HG02870 (cell line): ENCODE results near the gene EFR3B.

Source experiments
- ATAC-seq: cut with Tn5 transposase; IDR thresholded peaks from one replicate; pipeline ENCODE4 v1.9.1; 2021; ENCODE audit warnings: mild to moderate bottlenecking, moderate library complexity; ENCODE audit not compliant: unreplicated experiment

EFR3B gene

DNA sequence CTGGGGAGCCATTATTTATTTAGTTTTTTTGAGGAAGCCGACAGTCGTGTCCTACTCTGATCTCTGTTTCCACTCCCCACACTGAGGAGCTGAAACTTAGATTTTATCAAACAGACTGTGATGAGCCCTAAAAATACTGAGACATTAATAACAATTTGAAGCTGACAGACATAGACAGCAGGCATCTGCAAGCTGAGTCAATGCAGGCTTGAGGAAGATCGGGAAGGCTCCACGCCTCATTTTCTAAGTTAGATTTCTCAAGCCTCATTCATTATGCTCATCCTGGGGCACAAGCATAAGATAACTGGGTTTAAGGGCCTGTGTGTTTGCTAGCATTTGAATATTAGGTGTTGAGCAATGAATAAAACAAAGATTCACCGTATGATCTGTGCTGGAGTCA lies 26.3 kb downstream of the EFR3B start:
- no peak for ATAC-seq

DNA sequence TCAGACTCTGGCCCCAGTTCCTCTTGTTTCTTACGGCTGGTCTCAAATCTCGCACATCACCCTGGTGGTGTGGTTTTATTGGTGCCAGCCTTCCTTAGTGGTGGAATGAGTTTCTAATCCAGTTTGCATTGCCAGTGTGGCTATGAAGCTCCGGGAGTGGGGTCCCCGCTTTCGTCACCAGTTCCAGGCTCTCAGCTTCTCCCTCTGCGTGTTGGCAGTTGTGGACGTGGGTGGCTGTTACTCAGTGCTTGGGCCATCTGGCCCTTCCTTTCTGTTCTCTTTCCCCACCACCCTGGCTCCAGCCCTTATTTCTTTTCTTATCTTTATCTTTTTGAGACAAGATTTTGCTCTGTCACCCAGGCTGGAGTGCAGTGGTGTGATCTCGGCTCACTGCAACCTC lies 30.1 kb downstream of the EFR3B start:
- ATAC-seq: no peak

DNA sequence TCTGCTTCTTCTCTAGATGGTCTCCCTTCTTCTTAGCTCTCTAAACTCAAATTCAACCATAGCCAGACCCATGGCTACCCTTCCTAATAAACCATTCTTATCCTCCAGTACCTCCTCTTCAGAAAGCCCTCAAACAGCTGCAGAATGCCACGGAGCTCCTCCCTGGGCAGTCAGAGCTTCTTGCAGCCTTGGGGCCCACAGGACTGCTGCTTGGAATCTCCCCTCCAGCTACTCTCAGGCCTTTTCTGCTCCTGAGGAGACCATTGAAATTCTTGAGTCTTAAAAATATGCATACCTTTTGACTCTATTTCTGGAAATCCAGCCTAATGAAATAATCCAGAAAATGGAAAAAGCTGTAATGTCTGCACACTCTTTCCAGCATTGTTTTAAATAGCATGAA lies 30.7 kb downstream of the EFR3B start:
- ATAC-seq: no peak

DNA sequence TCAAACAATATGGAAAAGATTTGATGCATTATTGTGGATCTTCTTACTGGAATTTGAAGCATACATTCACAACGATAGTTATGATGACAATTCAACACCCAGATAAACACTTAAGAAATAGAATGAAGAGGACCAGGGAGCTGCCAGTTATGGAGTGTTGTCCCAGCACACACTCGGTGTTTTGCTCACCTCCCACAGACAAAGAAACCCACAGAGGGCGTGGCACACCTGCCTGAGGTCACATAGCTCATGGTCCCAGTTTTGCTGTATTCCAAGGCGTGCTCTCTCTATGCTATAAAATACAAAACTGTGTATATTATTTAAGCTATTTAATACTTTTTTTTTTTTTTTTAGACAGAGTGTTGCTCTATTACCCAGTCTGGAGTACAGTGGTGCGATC lies 31.1 kb downstream of the EFR3B start:
- no peak for ATAC-seq

DNA sequence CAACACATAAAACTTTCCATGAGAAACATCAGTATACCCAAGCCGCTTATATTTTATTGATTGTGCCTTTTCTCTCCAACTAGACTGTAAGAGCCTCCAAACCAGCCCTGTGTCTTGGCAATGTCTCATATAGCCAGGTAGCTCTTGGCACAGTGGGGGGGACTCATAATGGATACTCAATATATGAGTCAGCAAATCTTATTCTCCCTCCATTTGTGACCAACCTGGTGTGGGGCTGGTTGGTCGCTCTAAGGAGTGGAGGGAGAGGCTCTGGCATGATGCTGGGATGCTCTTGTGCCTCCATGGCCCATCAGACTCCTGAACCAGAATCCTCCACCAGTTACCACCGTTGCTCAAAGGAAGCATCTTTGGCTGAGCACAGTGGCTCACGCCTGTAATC lies 32.0 kb downstream of the EFR3B start:
- ATAC-seq: no peak

DNA sequence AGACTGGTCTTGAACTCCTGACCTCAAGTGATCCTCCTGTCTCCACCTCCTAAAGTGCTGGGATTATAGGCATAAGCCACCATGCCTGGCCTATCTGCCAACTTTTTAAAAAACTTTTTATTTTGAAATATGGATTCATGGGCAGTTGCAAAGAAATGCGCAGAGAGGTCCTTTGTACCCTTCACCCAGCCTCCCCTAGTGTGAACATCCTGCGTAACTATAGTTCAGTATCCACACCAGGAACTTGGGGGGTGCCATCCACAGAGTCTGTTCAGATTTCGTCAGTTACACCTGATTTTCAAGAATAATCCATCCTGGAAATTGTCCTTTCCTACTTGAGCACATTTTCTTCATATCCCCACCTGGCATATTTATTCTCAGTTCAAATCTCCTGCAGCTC lies 33.0 kb downstream of the EFR3B start:
- no peak for ATAC-seq

DNA sequence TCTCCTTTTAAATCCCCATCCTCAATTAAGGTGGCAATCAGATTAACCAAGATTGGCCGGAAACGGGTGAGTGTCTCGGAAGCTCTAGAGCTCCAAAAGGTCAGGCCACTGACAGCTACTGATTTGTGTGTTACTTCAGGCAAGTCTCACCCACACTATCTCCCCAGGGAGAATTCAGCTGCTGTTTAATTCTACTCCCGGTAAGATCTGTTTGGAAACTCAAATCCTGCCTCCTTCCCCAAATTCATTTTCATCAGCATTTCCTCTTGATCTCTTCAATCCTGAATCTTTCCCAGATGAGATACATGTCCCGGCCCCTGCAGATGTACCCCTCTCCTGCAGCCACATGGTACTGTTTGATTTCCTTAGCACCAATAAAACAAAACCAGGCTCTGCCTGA lies 34.9 kb downstream of the EFR3B start:
- ATAC-seq: no peak

DNA sequence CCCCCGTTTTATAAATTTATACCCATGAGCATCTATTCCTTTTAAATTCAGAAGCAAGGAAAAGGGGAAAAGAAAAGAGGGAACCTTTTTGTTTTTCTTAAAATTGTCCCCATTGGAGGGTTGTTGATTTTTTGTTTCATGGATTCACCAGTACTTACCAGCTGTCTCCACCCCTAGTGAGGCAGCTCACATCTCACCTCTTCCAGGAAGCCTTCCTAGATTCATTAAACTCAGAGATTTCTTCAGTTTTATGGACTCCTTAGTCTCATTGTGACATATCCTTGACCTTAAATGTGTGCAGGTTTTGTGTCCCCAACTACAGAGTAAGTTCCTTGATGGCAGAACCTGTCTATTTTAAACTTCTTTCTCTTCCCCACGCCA lies 35.9 kb downstream of the EFR3B start:
- no peak for ATAC-seq

DNA sequence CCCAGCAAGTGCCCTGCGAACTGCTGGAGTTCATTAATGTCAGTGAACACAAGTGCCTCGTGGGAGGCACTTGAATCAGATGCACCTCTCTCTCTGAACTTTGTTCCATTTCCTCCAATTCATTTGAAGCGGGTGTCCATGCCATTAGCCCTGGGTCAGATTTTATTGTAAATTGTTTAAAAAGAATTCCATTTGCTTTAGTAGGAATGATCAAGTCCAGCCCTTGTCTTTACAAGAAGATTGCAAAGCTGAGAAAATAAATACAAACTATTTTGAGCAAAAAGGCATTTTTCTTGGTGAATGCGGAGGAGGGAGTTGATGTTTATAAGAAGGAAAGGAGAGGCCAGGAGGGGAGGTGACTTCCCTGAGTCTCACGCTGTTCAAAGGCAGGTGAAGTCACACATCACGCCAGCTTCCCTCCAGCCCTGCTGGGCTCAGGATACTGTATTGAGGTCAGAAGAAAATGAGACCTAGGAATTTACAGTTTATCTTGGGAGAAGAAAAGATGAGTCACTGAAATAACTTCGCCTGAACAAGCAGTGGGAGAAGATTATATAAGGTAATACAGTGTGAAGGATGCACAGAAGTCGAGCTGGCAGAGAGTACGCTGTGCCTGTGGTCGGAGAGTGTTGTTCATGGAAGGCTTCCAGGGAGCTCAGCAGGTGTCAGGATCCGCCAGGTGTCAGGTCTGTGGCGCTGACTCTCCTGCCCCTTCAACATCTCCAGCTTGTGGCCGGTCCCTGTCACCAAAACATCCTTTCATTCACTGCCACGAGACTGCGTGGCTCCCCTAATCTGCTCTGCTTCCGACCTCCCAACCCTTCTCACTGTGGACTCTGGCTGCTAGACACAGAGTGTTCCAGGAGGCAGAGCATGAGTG lies 36.5 kb downstream of the EFR3B start:
- ATAC-seq: no peak

DNA sequence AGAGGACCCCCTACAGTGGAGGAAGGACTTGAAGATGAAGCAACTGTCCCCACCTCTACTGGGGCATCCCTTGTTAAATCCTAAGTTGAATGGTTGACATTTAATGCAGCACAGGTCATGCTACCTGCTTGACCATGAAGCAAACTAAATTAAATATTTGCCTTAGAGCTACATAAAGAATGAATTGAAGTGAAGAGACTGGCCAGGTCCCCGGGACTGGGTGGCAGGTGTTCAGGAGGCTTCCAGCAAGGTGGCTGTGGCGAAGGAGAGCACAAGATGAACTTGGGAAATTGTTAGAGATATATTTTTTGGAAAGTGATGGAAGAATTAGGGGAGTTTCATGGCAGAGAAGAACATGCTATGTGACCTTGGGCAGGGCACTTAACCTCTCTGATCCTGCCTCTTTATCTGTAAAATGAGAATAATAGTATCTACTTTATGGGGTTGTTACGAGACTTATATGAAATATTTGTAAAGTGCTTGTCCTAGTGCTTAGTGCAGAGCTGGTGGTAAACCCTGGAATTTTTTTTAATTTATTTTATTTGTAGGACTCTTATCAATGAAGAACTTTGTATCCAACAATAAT lies 37.3 kb downstream of the EFR3B start:
- ATAC-seq: no peak

DNA sequence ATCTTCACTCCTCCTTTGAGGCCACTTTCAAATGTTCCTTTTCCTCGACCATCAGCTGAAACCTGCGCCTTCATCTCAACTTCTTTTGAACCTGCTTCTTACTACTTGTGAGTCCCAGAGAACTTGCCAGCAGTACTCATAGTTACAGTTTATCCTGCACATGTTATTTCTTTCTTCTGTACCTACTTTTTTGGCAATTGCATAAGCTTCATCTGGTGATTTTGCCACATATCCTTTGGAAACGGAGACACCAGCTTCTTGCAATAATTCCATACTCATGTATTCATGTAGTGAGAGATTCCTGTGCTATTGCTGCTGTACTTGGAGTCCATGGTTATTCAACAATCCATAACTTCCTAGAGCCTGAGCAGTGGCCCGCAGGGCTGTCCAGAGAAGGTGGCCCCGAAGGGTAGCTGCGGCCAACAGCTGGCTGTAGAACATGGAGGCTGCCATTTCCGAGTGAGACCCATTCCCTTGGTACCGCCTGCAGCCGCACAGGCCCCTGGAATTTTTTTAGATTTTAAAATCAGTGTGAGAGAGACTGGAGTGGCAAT lies 39.4 kb downstream of the EFR3B start:
- no peak for ATAC-seq

DNA sequence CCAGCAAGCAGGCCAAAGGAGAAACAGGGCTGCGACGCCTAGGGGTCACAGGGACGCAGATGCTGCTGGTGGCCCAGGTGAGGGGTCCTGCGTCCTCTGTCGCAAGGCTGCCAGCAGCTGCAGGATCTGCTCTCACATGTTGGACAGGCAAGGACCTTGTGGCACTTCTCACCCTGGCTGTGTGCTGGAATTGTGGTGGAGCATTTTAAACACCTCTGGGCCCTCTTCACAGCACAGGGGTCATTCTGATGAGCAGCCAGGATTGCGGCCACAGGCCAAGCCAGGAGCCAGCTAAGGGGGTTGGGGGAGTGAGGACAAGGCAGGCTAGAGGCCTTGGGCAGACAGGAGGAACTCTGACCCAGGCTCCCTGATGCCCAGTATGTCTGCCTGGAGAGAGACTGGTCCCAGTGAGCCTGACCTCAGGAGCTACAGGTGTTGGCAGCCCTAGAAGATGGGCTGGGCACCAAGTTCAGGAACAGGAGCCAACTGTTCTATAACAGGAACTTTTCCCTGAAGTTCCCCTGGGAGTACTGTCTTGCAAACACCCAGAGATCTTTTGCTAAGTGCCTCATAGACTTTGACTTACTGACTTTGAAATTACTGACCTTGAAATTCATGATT lies 40.2 kb downstream of the EFR3B start:
- ATAC-seq: no peak

DNA sequence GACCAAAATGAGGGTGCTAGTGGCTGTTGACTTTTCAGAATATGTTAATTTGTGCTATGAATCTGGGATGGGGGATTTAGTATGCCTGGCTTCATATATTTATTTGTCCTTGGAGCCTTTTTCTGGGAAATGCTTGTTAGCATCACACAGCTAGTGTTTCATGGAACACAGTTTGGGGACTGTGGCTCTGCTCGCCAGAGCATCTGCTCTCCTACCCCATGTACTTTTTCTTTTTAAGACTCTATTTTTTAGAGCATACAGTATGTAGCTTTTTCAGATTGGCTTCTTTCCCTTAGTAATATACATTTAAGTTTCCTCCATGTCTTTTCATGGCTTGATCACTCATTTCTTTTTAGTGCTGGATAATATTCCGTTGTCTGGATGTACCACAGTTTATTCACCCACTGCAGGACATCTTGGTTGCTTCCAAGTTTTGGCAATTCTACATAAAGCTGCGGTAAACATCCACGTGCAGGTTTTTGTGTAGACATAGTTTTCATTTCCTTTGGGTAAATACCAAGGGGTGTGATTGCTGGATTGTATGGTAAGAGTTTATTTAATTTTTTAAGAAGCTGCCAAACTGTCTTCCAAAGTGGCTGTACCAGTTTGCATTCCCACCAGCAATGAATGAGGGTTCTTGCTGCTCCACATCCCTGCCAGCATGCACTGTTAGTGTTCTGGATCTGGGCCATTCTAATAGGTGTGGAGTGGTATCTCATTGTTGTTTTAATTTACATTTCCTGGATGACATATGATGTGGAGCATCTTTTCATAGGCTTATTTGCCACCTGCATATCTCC lies 44.1 kb downstream of the EFR3B start:
- no peak for ATAC-seq

DNA sequence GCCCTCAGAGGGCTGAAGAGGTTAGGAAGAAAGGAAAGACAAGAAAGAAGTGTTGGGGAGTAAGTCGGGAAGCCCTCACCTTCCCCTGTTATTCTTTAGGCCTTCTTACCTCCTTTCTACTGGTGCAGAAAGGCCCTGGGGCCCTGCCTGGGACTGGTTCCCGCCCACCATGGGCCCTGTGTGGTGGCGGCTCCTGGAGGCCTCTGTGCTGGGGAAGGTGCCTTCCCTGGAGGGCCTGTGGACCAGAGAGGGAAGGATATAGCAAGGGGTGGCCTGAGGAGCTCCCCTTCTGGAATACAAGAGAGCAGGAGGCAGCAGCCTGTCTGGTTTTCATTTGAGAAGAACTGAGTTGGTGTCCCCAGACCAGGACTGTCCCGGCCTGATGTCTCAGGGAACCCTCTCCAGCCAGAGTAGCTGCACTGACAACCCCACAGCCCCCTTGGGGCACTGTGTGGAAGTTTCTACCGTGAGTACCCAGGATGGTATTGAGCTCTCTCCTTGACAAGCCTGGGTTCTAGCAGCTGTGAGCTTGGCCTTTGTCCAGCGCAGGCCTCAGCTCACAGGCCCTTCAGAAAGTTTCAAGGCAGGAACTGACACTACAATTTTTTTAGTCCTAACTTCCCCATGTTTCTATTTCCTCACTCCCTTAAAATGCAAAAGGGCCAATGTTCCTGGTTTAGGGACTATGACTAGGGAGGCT lies 47.1 kb downstream of the EFR3B start:
- no peak for ATAC-seq

DNA sequence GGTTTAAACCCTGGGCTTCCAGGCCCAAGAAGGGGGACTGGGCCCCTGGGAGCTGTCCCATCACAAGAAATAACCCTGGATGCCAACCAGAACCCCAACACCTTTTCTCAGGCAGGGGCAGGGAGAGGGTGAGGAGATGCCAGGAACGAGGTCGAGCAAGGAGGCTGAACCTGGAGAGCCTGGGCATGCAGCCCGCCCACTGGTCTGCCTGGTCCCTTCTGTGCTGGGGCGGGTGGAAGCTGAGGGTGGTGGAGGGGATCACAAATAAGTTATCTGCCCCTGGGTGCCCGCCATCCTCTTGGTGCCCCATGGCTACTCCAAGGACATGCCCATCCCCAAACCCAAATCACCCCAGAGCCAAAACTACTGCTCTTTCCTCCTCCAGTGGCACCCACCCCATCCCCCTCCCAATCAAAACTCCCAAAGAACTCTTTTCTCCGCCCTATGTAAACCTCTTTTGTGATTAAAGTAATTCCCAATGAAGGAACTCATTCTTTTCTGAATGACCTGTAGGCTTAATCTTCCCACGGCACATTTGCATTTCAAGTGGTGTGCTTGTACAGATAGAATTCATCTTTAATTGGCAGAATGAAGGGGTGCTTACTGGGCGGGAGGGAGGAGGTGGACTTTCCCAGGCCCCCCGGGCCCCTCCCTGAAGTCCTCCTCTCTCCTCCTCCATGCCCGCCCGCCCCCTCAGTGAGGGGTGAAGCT lies 47.9 kb downstream of the EFR3B start:
- no peak for ATAC-seq

DNA sequence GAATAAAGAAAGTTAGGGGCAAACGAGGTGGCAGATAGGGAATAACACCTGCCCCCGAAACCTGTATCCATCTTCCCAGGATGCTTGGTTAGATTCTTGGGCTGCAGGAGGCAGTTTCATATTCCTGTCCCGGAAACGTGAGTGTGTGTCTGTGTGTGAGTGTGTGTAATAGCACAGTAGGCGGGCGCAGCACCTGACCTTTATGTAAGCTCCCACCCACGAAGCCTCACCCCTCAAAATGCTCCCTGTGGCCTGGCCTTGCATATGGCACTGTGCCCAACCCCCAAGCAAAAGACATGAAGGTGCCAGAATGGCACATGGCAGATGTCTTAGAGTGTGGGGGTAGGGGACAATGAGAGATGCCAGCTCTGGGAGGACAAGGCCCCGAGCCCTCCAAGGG lies 48.9 kb downstream of the EFR3B start:
- ATAC-seq: no peak

DNA sequence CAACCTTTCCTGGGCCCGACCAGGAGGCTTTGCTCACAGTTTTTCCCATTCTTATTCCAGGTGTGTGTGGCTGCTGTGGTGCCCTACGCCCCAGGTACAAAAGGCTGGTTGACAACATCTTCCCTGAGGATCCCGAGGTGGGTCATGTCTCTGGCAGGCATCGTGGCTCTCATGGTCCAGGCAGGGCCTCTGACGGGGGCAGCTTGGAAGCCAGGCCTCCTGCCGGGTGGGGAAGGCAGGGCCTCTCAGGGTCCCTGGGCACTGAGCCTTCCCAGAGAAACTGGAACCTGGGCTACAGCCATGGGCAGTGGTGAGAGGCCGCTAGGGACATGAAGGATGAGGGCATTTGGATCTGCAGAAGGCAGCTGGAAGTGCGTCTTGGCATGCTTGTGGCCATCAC lies 49.4 kb downstream of the EFR3B start:
- no peak for ATAC-seq

DNA sequence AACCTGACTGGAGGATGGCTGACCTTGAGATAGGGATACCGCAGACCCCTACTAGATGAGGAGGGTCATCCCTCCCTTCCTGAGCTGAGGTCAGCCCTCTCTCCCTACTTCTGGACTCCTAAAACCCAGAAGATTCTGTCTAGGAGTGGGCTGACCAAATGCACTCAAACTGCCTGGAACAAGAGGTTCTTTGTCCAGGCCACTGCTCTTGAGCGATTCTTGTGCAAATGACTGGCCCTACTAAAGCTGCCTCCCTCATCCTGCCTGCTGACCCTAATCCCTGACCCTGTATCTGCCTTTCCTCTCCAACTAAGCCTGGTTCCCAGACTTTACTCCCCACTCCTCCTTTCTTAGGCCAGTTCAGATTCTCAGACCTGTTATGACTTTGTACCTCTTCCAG lies 56.2 kb downstream of the EFR3B start:
- no peak for ATAC-seq

DNA sequence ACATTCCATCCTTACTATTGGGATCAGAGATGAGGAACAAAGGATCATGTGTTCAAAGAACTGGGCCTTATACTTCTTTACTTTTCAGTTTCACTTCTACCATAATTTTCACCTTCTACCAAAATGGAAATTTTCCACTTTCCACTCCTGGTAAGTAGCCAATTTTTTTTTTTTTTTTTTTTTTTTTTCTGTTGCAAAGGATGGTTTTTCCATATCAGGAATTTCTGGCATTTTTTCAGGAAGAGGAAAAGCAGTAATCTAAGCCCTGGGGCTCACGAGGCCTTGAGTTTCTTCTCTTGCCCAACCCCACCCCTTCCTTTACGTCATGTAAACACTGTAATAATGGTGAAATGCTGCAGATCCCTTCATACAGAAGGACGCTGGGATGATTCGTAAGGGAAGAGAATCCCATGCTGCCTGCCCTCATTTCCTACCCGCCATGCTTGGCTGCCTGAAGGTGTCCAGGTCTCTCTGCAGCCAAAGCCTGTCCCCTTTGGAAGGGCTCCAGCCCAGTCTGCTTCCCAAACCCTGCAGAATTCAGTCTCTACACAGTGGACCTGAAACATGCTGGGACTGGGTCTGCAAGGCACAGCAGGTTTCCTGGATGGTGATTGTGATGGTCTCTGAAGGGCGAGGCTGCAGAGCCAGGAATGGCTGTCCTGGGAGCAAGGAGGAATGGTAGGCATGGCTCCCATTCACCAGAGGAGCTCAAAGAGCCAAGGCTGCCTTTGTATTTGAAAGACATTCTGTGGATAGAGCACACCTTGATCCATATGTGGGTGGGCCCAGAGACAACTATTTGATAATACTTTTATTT lies 57.0 kb downstream of the EFR3B start:
- ATAC-seq: no peak
